Esophagus squamous epithelium (tissue), 4 donors: ENCODE results near the gene UBE2J2.

Experiments
- CTCF ChIP-seq, 6 experiments: fragments of 450-650 bp in 4 of 6; fragments of 200-600 bp in 2 of 6; sonication (generic) in 2 of 6; IDR thresholded peaks; one replicate each; pipeline ENCODE4 v1.5.1; 2016 to 2019; ENCODE audit warnings: antibody characterized with exemption in 6 of 6, mild to moderate bottlenecking in 4 of 6, moderate library complexity in 4 of 6
- POLR2A ChIP-seq, 4 donors: fragments of 450-650 bp; IDR thresholded peaks; one replicate each; pipeline ENCODE4 v1.6.1; 2017; ENCODE audit warnings: antibody characterized with exemption in 4 of 4, mild to moderate bottlenecking in 4 of 4, moderate library complexity in 3 of 4

- TF ChIP-seq CTCF (IDR thresholded peaks at IDR 0.05) (no peak), POLR2A (IDR thresholded peaks at IDR 0.05) (no peak)
Measured at GRCh38 chr1:1259951-1260600, 13.6 kb downstream of the UBE2J2 start.
